NCI-H510A treated with DMSO at 0.1 percent for 48 hours (cell line): ENCODE data around the gene PTPN18.

Experiments
- DNase-seq: peaks from one replicate; lab custom pipeline; 2025; lab: John Stamatoyannopoulos, UW

The PTPN18 gene

GRCh38 chr2:130339885-130340745 is 15.7 kb upstream of the PTPN18 start:
- DNase-seq: no peak

GRCh38 chr2:130341562-130342019 is 14.3 kb upstream of the PTPN18 start:
- peak; percentile 35 for DNase-seq

- peak; percentile 93 for DNase-seq
Measured at GRCh38 chr2:130342020-130342532, 13.8 kb upstream of the PTPN18 start.

GRCh38 chr2:130342533-130343275 is 13.2 kb upstream of the PTPN18 start, which contains the start of gene IMP4:
IMP4 (plus strand) TSS chr2:130342897; CDS start chr2:130342933, 36 bp downstream.
- peak; percentile 98 for DNase-seq

GRCh38 chr2:130344578-130344977 is 11.3 kb upstream of the PTPN18 start:
- no peak for DNase-seq

- no peak for DNase-seq
Measured at GRCh38 chr2:130345091-130345490, 10.8 kb upstream of the PTPN18 start.

GRCh38 chr2:130345611-130346010 is 10.2 kb upstream of the PTPN18 start:
- no peak for DNase-seq

- no peak for DNase-seq
Measured at GRCh38 chr2:130346041-130346740, 9.7 kb upstream of the PTPN18 start.

GRCh38 chr2:130346741-130347066 is 9.2 kb upstream of the PTPN18 start:
- no peak for DNase-seq

- DNase-seq: no peak
Measured at GRCh38 chr2:130347220-130347925, 8.5 kb upstream of the PTPN18 start.

- DNase-seq: no peak
Measured at GRCh38 chr2:130349174-130349573, 6.7 kb upstream of the PTPN18 start.

GRCh38 chr2:130351711-130352110 is 4.1 kb upstream of the PTPN18 start:
- DNase-seq: no peak

GRCh38 chr2:130352237-130352636 is 3.6 kb upstream of the PTPN18 start:
- DNase-seq: peak; percentile 26

GRCh38 chr2:130353291-130354138 is 2.3 kb upstream of the PTPN18 start:
- DNase-seq: no peak

- no peak for DNase-seq
Measured at GRCh38 chr2:130354139-130354428, 1.8 kb upstream of the PTPN18 start.

GRCh38 chr2:130355172-130355577 is 681 bp upstream of the PTPN18 start:
- no peak for DNase-seq

GRCh38 chr2:130357864-130358263 is 2.0 kb downstream of the PTPN18 start:
- DNase-seq: no peak

GRCh38 chr2:130358420-130359350 is 2.8 kb downstream of the PTPN18 start:
- no peak for DNase-seq

GRCh38 chr2:130359466-130359865 is 3.6 kb downstream of the PTPN18 start:
- DNase-seq: no peak

- DNase-seq: no peak
Measured at GRCh38 chr2:130363479-130363878, 7.6 kb downstream of the PTPN18 start.
